NK-92 treated with Interleukin-12 subunit alpha and Interleukin-12 subunit beta, amount 100 ng/mL, for 24 hours (cell line): ENCODE measurements around the gene GPR162.
"Not testable (repeated sequence)": the region's sequence is repeated elsewhere in the genome, so short reads cannot be mapped to it uniquely, and the experiment has no call there.

Experiments used
- DNase-seq: peaks from one replicate; lab custom pipeline; 2025; lab: John Stamatoyannopoulos, UW

GPR162 gene

GRCh38 chr12:6858799-6859198, 37.2 kb downstream of the GPR162 start:
- DNase-seq, result no peak

GRCh38 chr12:6860116-6860515, 38.5 kb downstream of the GPR162 start:
- no peak for DNase-seq

- DNase-seq, result no peak
Observed at GRCh38 chr12:6860942-6861341, 39.3 kb downstream of the GPR162 start.

- DNase-seq, result no peak
Observed at GRCh38 chr12:6861391-6861790, 39.8 kb downstream of the GPR162 start.

GRCh38 chr12:6863033-6863432, 41.4 kb downstream of the GPR162 start:
- no peak for DNase-seq

GRCh38 chr12:6863586-6864321, 42.1 kb downstream of the GPR162 start:
- DNase-seq, result no peak

GRCh38 chr12:6865307-6865706, 43.7 kb downstream of the GPR162 start:
- DNase-seq, result not testable (repeated sequence)

- no peak for DNase-seq
Observed at GRCh38 chr12:6866163-6866919, 44.7 kb downstream of the GPR162 start.

GRCh38 chr12:6866920-6867412, 45.3 kb downstream of the GPR162 start:
- no peak for DNase-seq

- peak; percentile 61 for DNase-seq
Observed at GRCh38 chr12:6867413-6868210, 46.0 kb downstream of the GPR162 start, which contains the start of gene TPI1. Gene TPI1, plus strand, starts transcription at chr12:6867531. Its CDS starts 36 bp downstream, at chr12:6867567.

- DNase-seq, result no peak
Observed at GRCh38 chr12:6868211-6869048, 46.8 kb downstream of the GPR162 start.

- DNase-seq, result no peak
Observed at GRCh38 chr12:6869049-6870021, 47.7 kb downstream of the GPR162 start.

GRCh38 chr12:6870304-6870703, 48.7 kb downstream of the GPR162 start:
- DNase-seq, result not testable (repeated sequence)

GRCh38 chr12:6871052-6871957, 49.7 kb downstream of the GPR162 start:
- DNase-seq, result no peak

GRCh38 chr12:6872073-6873048, 50.7 kb downstream of the GPR162 start:
- DNase-seq, result peak; percentile 43

- DNase-seq, result peak; percentile 79
Observed at GRCh38 chr12:6873094-6874014, 51.7 kb downstream of the GPR162 start, which contains the start of gene SPSB2. Gene SPSB2, minus strand, starts transcription at chr12:6873303. Its CDS starts 402 bp downstream, at chr12:6872901.

GRCh38 chr12:6874015-6874368, 52.4 kb downstream of the GPR162 start:
- DNase-seq, result not testable (repeated sequence)
